GM23248 (cell line): Measurements from ENCODE around the gene TGFBR1. TPM values are rescaled to one million over a fixed set of nuclear protein-coding genes. Genes with fewer than 3 reads are reported as not detected.
"Not testable (repeated sequence)": the region's sequence is repeated elsewhere in the genome, so short reads cannot be mapped to it uniquely, and the experiment has no call there.

Experiments
- DNase-seq: peaks from one replicate; pipeline ENCODE4 v3.0.0-alpha.2; 2015
- H2AFZ ChIP-seq: fragments of 200-600 bp; sonication (generic); 2 replicates; pipeline ENCODE4 v1.6.1; 2016; ENCODE audit warnings: antibody characterized with exemption
- H3F3A ChIP-seq: fragments of 200-600 bp; sonication (generic); 2 replicates; pipeline ENCODE4 v1.6.1; 2016; ENCODE audit warnings: mild to moderate bottlenecking, antibody characterized with exemption, mixed run types; ENCODE audit not compliant: insufficient read depth
- H3K27ac ChIP-seq: fragments of 200-600 bp; sonication (generic); 2 replicates; pipeline ENCODE4 v1.5.1; 2016; ENCODE audit warnings: mild to moderate bottlenecking
- H3K27me3 ChIP-seq: fragments of 200-600 bp; sonication (generic); replicated peaks from 2 replicates; pipeline ENCODE4 v1.6.1; 2016; ENCODE audit warnings: mild to moderate bottlenecking; ENCODE audit not compliant: insufficient read depth
- H3K36me3 ChIP-seq: fragments of 200-600 bp; sonication (generic); 2 replicates; pipeline ENCODE4 v1.6.1; 2016; ENCODE audit warnings: low read depth, mild to moderate bottlenecking
- H3K4me1 ChIP-seq: fragments of 200-600 bp; sonication (generic); 2 replicates; pipeline ENCODE4 v1.6.1; 2016; ENCODE audit warnings: mild to moderate bottlenecking; ENCODE audit not compliant: insufficient read depth
- H3K4me2 ChIP-seq: fragments of 200-600 bp; sonication (generic); one replicate; pipeline ENCODE4 v1.6.1; 2016; ENCODE audit warnings: mild to moderate bottlenecking; ENCODE audit not compliant: unreplicated experiment
- H3K4me3 ChIP-seq: fragments of 200-600 bp; sonication (generic); 2 replicates; pipeline ENCODE4 v1.5.1; 2016; ENCODE audit warnings: mild to moderate bottlenecking
- H3K79me2 ChIP-seq: fragments of 200-600 bp; sonication (generic); 2 replicates; pipeline ENCODE4 v1.6.1; 2016; ENCODE audit warnings: mild to moderate bottlenecking; ENCODE audit not compliant: insufficient read depth
- H3K9ac ChIP-seq: fragments of 200-600 bp; sonication (generic); 2 replicates; pipeline ENCODE4 v1.6.1; 2016; ENCODE audit warnings: mild to moderate bottlenecking
- H3K9me2 ChIP-seq: fragments of 200-600 bp; sonication (generic); 2 replicates; pipeline ENCODE4 v1.6.1; 2016; ENCODE audit warnings: mixed run types, mild to moderate bottlenecking, moderate library complexity; ENCODE audit not compliant: insufficient read depth
- H3K9me3 ChIP-seq: fragments of 200-600 bp; sonication (generic); one replicate; pipeline ENCODE4 v1.6.1; 2017; ENCODE audit warnings: low read depth
- H4K20me1 ChIP-seq: fragments of 200-600 bp; sonication (generic); 2 replicates; pipeline ENCODE4 v1.6.0; 2016; ENCODE audit not compliant: insufficient read depth
- EZH2 ChIP-seq: fragments of 200-600 bp; sonication (generic); IDR thresholded peaks from 2 replicates; pipeline ENCODE4 v1.6.1; 2018; ENCODE audit warnings: antibody characterized with exemption, mild to moderate bottlenecking; ENCODE audit not compliant: insufficient read depth, poor library complexity, severe bottlenecking
- EZH2phosphoT487 ChIP-seq: fragments of 200-600 bp; sonication (generic); IDR thresholded peaks from 2 replicates; pipeline ENCODE4 v1.6.1; 2018; ENCODE audit warnings: antibody characterized with exemption, moderate library complexity, mild to moderate bottlenecking, low read depth; ENCODE audit not compliant: insufficient read depth
- WGBS, 2 experiments: methylation state at CpG; one replicate each; pipeline ENCODE4 v1.1.6; 2015 to 2017; ENCODE audit warnings: low lambda C conversion rate in 2 of 2, low coverage in 1 of 2; ENCODE audit errors: missing lambda C conversion rate in 2 of 2; 5-methylcytosine and 5-hydroxymethylcytosine counted together
- in situ Hi-C: fragments of 300-500 bp; cut with MboI; formaldehyde crosslinking; loops from 2 replicates; pipeline ENCODE4 v1.15.0; 2020
- polyA plus RNA-seq: library from polyadenylated mRNA; unstranded; fragments of >200 nt; fragmentation: Nextera tagmentation; extraction: Ambion mirVana; gene quantifications from 2 replicates; pipeline ENCODE4 v1.2.1, GENCODE V29; 2016
- total RNA-seq: library from RNA; depleted of rRNA; stranded (reverse); fragments of >200 nt; shearing (Covaris generic); gene quantifications from 2 replicates; pipeline ENCODE4 v1.2.3, GENCODE V29; 2014

TGFBR1 gene
- total and polyA plus RNA-seq, 2 experiments from 2014 or later, result 46.3 to 73.9 TPM

GRCh38 chr9:99095565-99095964 lies 9.3 kb upstream of the TGFBR1 start:
- Histone ChIP-seq H3K9me3 (no peaks in the 10 kb centered on the region), H3K4me3 (no peak overlapping the region), H3K4me1 (peaks cover 6% of the 10 kb centered on the region), H4K20me1 (no peaks in the 10 kb centered on the region), H3K9ac (no peak overlapping the region), H3K4me2 (no peak overlapping the region), H3F3A (peaks cover 4% of the 10 kb centered on the region; the same call in 1 of the 2 replicates), H3K9me2 (no peaks in the 10 kb centered on the region), H3K27ac (no peak overlapping the region), H2AFZ (no peak overlapping the region), H3K79me2 (no peaks in the 10 kb centered on the region), H3K27me3 (peaks cover 8% of the 10 kb centered on the region; the same call in 1 of the 2 replicates), H3K36me3 (no peaks in the 10 kb centered on the region)
- WGBS, 2 experiments, result 68 to 75% methylated on average over 3 of the region's 3 CpGs
- TF ChIP-seq EZH2phosphoT487, result no peak
- no peak for DNase-seq
- in situ Hi-C loops, result no loop called here

GRCh38 chr9:99096409-99096808 lies 8.5 kb upstream of the TGFBR1 start:
- Histone ChIP-seq H3K36me3 (no peaks in the 10 kb centered on the region), H2AFZ (no peak overlapping the region), H3K4me2 (no peak overlapping the region), H4K20me1 (no peaks in the 10 kb centered on the region), H3K9me2 (no peaks in the 10 kb centered on the region), H3K27ac (no peak overlapping the region), H3K9ac (no peak overlapping the region), H3F3A (no peaks in the 10 kb centered on the region), H3K27me3 (peaks cover 8% of the 10 kb centered on the region; the same call in 1 of the 2 replicates), H3K79me2 (no peaks in the 10 kb centered on the region), H3K9me3 (no peaks in the 10 kb centered on the region), H3K4me1 (no peaks in the 10 kb centered on the region), H3K4me3 (no peak overlapping the region)
- in situ Hi-C loops, result no loop called here
- DNase-seq, result no peak
- 92% methylated on average over 3 of the region's 3 CpGs for WGBS, 2 experiments
- TF ChIP-seq EZH2phosphoT487 (no peak), EZH2 (no peak)

- in situ Hi-C loops, result not testable (repeated sequence)
These were observed 4.9 kb upstream of the TGFBR1 start for GRCh38 chr9:99099806-99100585.

GRCh38 chr9:99101271-99101670 lies 3.6 kb upstream of the TGFBR1 start:
- H3K9ac ChIP-seq, result no peak overlapping the region
- no peaks in the 10 kb centered on the region for H3K27me3 ChIP-seq
- H3K9me2 ChIP-seq, result no peaks in the 10 kb centered on the region
- TF ChIP-seq EZH2phosphoT487 (no peak), EZH2 (no peak)
- H3K27ac ChIP-seq, result no peak overlapping the region
- 82 to 87% methylated on average over 5 of the region's 5 CpGs for WGBS, 2 experiments
- peaks cover 7% of the 10 kb centered on the region for H3K79me2 ChIP-seq
- H3K4me2 ChIP-seq, result no peak overlapping the region
- no peaks in the 10 kb centered on the region for H3K9me3 ChIP-seq
- in situ Hi-C loops, result no loop called here
- peaks cover 12% of the 10 kb centered on the region for H3K4me1 ChIP-seq
- DNase-seq, result no peak
- H3K4me3 ChIP-seq, result no peak overlapping the region
- no peak overlapping the region for H2AFZ ChIP-seq
- peaks cover 20% of the 10 kb centered on the region for H3F3A ChIP-seq
- no peaks in the 10 kb centered on the region for H3K36me3 ChIP-seq
- H4K20me1 ChIP-seq, result no peaks in the 10 kb centered on the region

More at GRCh38 chr9:99099806-99100585, 4.9 kb upstream of the TGFBR1 start:
- not testable (repeated sequence) for H3K27me3 ChIP-seq, H3K36me3 ChIP-seq, H3K9ac ChIP-seq, H2AFZ ChIP-seq, H3K9me2 ChIP-seq, DNase-seq, H3K79me2 ChIP-seq, H3K27ac ChIP-seq, H3K4me2 ChIP-seq, H3K4me1 ChIP-seq, H3K4me3 ChIP-seq, H4K20me1 ChIP-seq, H3K9me3 ChIP-seq
- WGBS, 2 experiments, result 80 to 82% methylated on average over 5 of the region's 5 CpGs
- H3F3A ChIP-seq, result peaks cover 16% of the 10 kb centered on the region

GRCh38 chr9:99101812-99102211 lies 3.1 kb upstream of the TGFBR1 start:
- H3K36me3 ChIP-seq, result no peaks in the 10 kb centered on the region
- in situ Hi-C loops, result no loop called here
- H3K27ac ChIP-seq, result no peak overlapping the region
- peaks cover 13% of the 10 kb centered on the region for H3K79me2 ChIP-seq
- H3K9ac ChIP-seq, result no peak overlapping the region
- no peak overlapping the region for H3K4me2 ChIP-seq
- 94 to 95% methylated on average over 2 of the region's 2 CpGs for WGBS, 2 experiments
- H3K27me3 ChIP-seq, result no peaks in the 10 kb centered on the region
- peaks cover 18% of the 10 kb centered on the region for H3K4me1 ChIP-seq
- TF ChIP-seq EZH2phosphoT487 (no peak), EZH2 (no peak)
- H3F3A ChIP-seq, result peaks cover 25% of the 10 kb centered on the region
- no peaks in the 10 kb centered on the region for H3K9me3 ChIP-seq
- DNase-seq, result no peak
- no peaks in the 10 kb centered on the region for H3K9me2 ChIP-seq
- no peaks in the 10 kb centered on the region for H4K20me1 ChIP-seq
- no peak overlapping the region for H3K4me3 ChIP-seq
- no peak overlapping the region for H2AFZ ChIP-seq
